SK-N-MC (cell line): ENCODE results near the gene ATRN.

ENCODE experiments used
- EZH2 ChIP-seq: fragments of 200-600 bp; sonication (generic); IDR thresholded peaks from one replicate; pipeline ENCODE4 v1.6.1; 2017; ENCODE audit warnings: antibody characterized with exemption
- FOXP2 ChIP-seq: optimal IDR thresholded peaks from 2 replicates; pipeline ENCODE3; 2011; ENCODE audit warnings: mild to moderate bottlenecking, moderate library complexity; ENCODE audit not compliant: insufficient read depth; ENCODE audit errors: extremely low read length, control extremely low read depth
- POLR2AphosphoS5 ChIP-seq: IDR thresholded peaks from 2 replicates; pipeline ENCODE4 v1.6.1; 2012; ENCODE audit warnings: mild to moderate bottlenecking, low read depth, low read length, borderline replicate concordance

DNA sequence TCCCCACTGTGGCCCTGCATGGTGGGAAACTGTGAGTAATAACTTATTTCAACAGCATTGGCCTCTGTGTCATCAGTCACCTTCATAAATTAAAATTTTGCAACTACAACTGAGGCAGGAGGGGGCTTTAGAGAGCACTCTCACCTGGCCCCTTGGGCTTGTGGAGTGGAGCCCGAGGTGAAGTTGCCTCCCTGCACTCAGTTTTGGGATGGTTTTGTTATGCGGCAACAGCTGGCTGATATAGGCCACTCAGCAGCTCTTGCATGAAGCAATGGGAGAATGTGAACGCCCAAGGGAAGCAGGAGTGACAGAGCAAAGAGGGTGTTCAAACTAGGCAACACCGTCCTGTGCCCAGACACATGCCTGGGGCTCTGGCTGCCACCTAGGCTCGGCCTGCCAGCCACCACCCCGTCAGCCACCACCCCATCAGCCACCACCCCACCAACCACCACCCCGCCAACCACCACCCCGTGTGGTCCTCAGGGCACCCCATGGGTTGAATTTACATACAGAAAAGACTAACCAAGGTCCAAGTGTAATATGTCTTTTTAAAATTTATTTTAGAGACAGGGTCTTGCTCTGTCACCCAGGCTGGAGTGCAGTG, 196.7 kb downstream of the ATRN start:
- TF ChIP-seq POLR2AphosphoS5: no peak
- TF ChIP-seq EZH2: no peak
- no peak for TF ChIP-seq FOXP2
